RWPE1 (cell line): ENCODE data around the gene AMMECR1L.
"Not testable (repeated sequence)": the region's sequence is repeated elsewhere in the genome, so short reads cannot be mapped to it uniquely, and the experiment has no call there.

Experiments used
- CTCF ChIA-PET: fragments of 350-600 bp; sonication (Branson Sonifier 250); formaldehyde crosslinking; extraction: SDS; loops from one replicate; lab custom pipeline; 2021; lab: Yijun Ruan, JAX
- POLR2A ChIA-PET: fragments of 400-600 bp; formaldehyde crosslinking; extraction: SDS; loops from one replicate; lab custom pipeline; 2020; ENCODE audit warnings: antibody characterized with exemption; ENCODE audit not compliant: low non-redundant PET; lab: Yijun Ruan, JAX
- DNase-seq: peaks from one replicate; pipeline ENCODE4 v3.0.0; 2012; ENCODE audit warnings: low spot score
- H3K27ac ChIP-seq: fragments of 450-650 bp; 2 replicates; pipeline ENCODE4 v1.5.1; 2017
- TF ChIP-seq, protein P1 (sequence below): fragments of 450-650 bp; conservative IDR thresholded peaks from 2 replicates; pipeline ENCODE4 v1.5.1; 2017; ENCODE audit warnings: low read depth, mild to moderate bottlenecking

Gene AMMECR1L

DNA sequence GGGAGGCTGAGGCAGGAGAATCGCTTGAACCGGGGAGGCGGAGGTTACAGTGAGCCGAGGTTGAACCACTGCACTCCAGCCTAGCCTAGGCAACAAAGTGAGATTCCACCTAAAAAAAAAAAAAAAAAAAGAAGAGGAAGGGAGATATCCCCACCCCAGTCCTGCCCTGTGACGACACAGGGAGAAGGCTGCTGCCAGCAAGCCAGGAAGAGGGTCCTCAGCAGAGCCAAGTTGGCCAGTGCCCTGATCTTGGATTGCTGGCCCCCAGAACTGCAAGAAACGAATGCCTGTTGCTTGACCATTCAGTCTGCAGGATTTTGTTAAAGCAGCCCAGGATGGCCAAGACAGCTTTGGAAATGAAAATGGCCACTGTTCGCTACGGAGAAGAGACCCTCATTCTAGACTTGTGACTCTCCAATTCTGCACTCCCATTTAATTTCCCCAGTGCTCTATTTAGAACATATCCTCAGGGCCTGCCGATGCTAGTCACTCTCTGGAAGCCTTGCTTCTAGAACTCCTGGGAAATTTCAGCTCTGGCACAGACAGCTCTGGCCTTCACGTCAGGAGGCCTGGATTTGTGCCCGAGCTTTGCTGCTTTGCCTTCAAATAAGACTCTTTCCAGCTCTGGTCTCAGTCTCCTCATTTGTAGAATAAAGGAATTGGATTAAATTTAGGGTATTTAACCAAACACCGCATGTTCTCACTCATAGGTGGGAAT lies 15.7 kb upstream of the AMMECR1L start:
- no peak overlapping the region for H3K27ac ChIP-seq
- TF ChIP-seq, protein P1, sequence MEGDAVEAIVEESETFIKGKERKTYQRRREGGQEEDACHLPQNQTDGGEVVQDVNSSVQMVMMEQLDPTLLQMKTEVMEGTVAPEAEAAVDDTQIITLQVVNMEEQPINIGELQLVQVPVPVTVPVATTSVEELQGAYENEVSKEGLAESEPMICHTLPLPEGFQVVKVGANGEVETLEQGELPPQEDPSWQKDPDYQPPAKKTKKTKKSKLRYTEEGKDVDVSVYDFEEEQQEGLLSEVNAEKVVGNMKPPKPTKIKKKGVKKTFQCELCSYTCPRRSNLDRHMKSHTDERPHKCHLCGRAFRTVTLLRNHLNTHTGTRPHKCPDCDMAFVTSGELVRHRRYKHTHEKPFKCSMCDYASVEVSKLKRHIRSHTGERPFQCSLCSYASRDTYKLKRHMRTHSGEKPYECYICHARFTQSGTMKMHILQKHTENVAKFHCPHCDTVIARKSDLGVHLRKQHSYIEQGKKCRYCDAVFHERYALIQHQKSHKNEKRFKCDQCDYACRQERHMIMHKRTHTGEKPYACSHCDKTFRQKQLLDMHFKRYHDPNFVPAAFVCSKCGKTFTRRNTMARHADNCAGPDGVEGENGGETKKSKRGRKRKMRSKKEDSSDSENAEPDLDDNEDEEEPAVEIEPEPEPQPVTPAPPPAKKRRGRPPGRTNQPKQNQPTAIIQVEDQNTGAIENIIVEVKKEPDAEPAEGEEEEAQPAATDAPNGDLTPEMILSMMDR = no peak
- POLR2A ChIA-PET = no interaction called here
- CTCF ChIA-PET = no interaction called here
- DNase-seq = no peak

DNA sequence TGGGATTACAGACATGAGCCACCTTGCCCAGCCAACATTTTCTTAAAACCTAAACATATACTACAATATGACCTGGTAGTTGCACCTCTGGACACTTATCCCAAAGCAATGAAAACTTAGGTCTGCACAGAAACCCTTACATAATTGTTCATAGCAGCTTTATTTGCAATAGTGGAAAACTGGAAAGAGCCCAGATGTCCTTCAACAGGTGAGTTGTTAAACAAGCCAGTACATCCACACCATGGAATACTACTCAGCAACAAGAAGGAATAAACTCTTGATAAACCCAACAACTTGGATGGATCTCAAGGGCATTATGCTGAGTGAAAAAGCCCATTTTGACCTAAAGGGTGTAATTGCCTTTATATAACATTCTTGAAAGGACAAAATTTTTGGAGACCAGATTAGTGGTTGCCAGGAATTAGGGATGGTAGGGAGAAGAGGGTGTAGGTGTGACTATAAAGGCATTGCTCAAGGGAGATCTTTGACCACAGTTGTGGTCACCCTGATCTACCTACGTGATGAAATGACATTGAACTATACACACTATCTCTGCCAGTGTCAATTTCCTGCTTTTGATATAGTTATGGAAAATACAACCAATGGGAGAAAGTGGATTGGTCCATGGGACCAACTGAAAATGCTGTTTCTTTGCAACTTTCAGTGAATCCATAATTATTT lies 11.9 kb upstream of the AMMECR1L start:
- CTCF ChIA-PET = interaction anchor here (0.7 to 0.9 kb wide), 2 partner anchors 19 to 98 kb away, joined by 3 to 6 read pairs; no protein-coding TSS in a partner anchor
- TF ChIP-seq, protein P1 = no peak
- POLR2A ChIA-PET = no interaction called here
- no peak overlapping the region for H3K27ac ChIP-seq
- no peak for DNase-seq

DNA sequence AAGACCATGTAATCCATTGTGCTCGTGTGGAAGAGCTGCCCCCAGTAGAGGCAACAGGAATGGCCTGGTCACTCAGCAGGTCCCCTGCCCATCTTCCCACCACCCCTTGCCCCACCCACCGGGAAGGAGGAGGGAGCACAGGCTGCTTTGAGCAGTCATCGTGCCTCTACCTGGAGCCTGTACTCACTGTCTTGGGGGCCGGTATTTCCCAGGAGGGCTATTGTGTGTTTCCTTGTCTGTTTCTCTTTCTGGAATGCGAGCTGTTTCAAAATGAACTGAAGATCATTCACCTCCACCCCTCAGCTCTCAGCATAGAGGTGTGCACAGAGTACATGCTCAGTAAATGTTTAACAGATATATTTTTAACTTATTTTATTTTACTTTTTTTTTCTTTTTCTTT lies 7.7 kb upstream of the AMMECR1L start:
- ChIA-PET CTCF (interaction anchor here (0.7 kb wide), 1 partner anchor 23 kb away, joined by 4 read pairs; no protein-coding TSS in a partner anchor), POLR2A (no interaction called here)
- TF ChIP-seq, protein P1 = no peak

DNA sequence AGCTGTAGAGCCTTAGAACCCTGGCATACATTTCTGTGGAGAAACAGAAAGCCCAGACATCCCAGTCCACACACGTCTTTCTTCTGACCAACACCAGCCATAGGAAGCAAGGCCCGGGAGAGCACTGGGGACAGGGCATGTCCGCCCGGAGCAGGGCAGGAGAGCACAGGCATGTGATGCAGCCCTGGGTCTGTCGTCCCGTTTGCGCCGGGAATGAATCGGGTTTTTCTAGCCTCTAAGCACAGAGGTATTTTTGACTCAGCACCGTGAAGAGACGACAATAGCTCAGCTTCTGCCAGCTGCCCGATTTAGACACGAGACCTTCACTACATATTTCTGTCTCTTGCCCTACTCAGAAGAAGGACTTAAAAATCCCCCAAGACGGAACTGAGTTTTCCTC lies 7.3 kb upstream of the AMMECR1L start:
- ChIA-PET POLR2A (no interaction called here), CTCF (interaction anchor here (0.6 to 0.7 kb wide), 2 partner anchors 23 to 362 kb away, joined by 4 read pairs; no protein-coding TSS in a partner anchor)
- DNase-seq = no peak
- no peak overlapping the region for H3K27ac ChIP-seq
- TF ChIP-seq, protein P1 = no peak

More for the DNA sequence above, 7.7 kb upstream of the AMMECR1L start:
- no peak overlapping the region for H3K27ac ChIP-seq
- DNase-seq = no peak

DNA sequence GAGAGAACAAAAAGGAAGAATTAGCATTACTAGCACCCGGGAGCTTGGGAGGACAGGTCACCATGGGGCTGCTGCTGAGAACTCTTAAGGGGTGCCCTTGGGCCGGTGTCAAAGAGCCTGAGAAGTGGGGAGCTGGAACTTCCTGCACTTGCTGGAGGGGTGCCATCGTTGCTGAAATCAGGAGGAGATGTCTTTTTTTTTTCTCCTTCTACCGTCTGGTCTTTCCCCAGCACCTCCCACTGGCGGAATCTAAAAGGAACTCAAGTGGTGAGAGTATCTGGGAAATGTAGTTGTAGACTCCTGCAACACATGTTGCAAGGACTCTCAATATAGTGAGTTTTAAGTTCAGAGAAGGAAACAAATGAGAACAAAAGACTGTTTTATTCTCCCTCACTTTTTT lies 6.1 kb upstream of the AMMECR1L start:
- H3K27ac ChIP-seq = no peak overlapping the region
- no peak for DNase-seq
- ChIA-PET POLR2A (no interaction called here), CTCF (interaction anchor here (0.5 kb wide), 1 partner anchor 9 kb away, joined by 6 read pairs; no protein-coding TSS in a partner anchor)
- TF ChIP-seq, protein P1 = no peak

DNA sequence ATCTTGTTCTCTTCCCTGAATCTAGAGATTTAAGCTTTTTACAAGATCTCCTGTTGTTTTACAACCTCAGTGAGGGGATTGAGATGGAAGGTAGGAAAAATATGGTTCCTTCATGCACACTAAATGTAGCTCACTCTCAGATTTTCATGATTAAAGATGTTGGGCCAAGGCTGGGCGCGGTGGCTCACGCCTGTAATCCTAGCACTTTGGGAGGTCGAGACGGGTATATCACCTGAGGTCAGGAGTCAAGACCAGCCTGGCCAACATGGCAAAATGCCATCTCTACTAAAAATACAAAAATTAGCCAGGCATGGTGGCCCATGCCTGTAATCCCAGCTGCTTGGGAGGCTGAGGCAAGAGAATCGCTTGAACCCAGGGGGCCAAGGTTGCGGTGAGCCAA lies 5.0 kb upstream of the AMMECR1L start:
- CTCF ChIA-PET = interaction anchor here (0.6 kb wide), 1 partner anchor 16 kb away, joined by 3 read pairs; no protein-coding TSS in a partner anchor
- POLR2A ChIA-PET, DNase-seq, H3K27ac ChIP-seq: not testable (repeated sequence)
